IMR-90 (cell line): Measurements from ENCODE around the gene TBC1D22A. TPM values are rescaled to one million over a fixed set of nuclear protein-coding genes. Genes with fewer than 3 reads are reported as not detected.
"Not testable (repeated sequence)": the region's sequence is repeated elsewhere in the genome, so short reads cannot be mapped to it uniquely, and the experiment has no call there.

ENCODE experiments used
- ATAC-seq: fragments of 200-7000 bp; cut with Tn5 transposase; 2 replicates; pipeline ENCODE4 v1.9.1; 2020; ENCODE audit warnings: low read depth, mild to moderate bottlenecking, moderate library complexity
- BruUV-seq: library from RNA; stranded (reverse); fragments of 400-500 nt; replicated peaks from 2 replicates; lab custom pipeline; 2021; lab: Mats Ljungman, UMichigan
- CTCF ChIA-PET: fragments of 300-600 bp; formaldehyde crosslinking; extraction: SDS; loops from one replicate; lab custom pipeline; 2021; ENCODE audit warnings: antibody characterized with exemption; lab: Yijun Ruan, JAX
- POLR2A ChIA-PET: fragments of 300-600 bp; sonication (Branson Sonifier 250); formaldehyde crosslinking; loops from one replicate; lab custom pipeline; 2022; ENCODE audit warnings: antibody characterized with exemption; ENCODE audit not compliant: unreplicated experiment; lab: Charles Lee
- DNase-seq: peaks from one replicate; pipeline ENCODE4 v3.0.0; 2013
- H2AFZ ChIP-seq: replicated peaks from 2 replicates; pipeline ENCODE3; 2013; ENCODE audit warnings: low read length, mild to moderate bottlenecking; ENCODE audit not compliant: poor library complexity
- H2AK5ac ChIP-seq: 2 replicates; pipeline ENCODE4 v1.6.1; 2013; ENCODE audit warnings: low read depth, low read length, inconsistent platforms
- H2AK9ac ChIP-seq: replicated peaks from 2 replicates; pipeline ENCODE3; 2013; ENCODE audit warnings: mild to moderate bottlenecking, low read depth, low read length, moderate library complexity; ENCODE audit not compliant: poor library complexity
- H2BK120ac ChIP-seq: 2 replicates; pipeline ENCODE4 v1.6.1; 2013; ENCODE audit warnings: low read depth, low read length, inconsistent platforms
- H2BK15ac ChIP-seq: 3 replicates; pipeline ENCODE4 v1.6.1; 2013; ENCODE audit warnings: low read depth, low read length, inconsistent platforms
- H2BK20ac ChIP-seq: 2 replicates; pipeline ENCODE4 v1.6.1; 2013; ENCODE audit warnings: low read depth, mild to moderate bottlenecking, inconsistent platforms, low read length, moderate library complexity
- H2BK5ac ChIP-seq: 2 replicates; pipeline ENCODE4 v1.6.1; 2013; ENCODE audit warnings: mild to moderate bottlenecking, low read depth, low read length, inconsistent platforms; ENCODE audit not compliant: poor library complexity, severe bottlenecking
- H3K14ac ChIP-seq: replicated peaks from 2 replicates; pipeline ENCODE4 v1.6.1; 2013; ENCODE audit warnings: low read depth, low read length, inconsistent platforms
- H3K18ac ChIP-seq: 2 replicates; pipeline ENCODE4 v1.6.1; 2013; ENCODE audit warnings: low read depth, low read length, control low read depth
- H3K23ac ChIP-seq: 2 replicates; pipeline ENCODE4 v1.6.1; 2013; ENCODE audit warnings: low read depth, low read length, inconsistent platforms
- H3K27ac ChIP-seq: 2 replicates; pipeline ENCODE4 v1.5.1; 2013; ENCODE audit warnings: mild to moderate bottlenecking, control low read depth, low read length; ENCODE audit not compliant: insufficient read depth
- H3K27me3 ChIP-seq: 2 replicates; pipeline ENCODE4 v1.6.1; 2013; ENCODE audit warnings: low read length; ENCODE audit not compliant: control insufficient read depth, insufficient read depth
- H3K36me3 ChIP-seq: 2 replicates; pipeline ENCODE4 v1.6.1; 2013; ENCODE audit warnings: low read length, mixed read lengths; ENCODE audit not compliant: control insufficient read depth, insufficient read depth
- H3K4ac ChIP-seq: 2 replicates; pipeline ENCODE4 v1.6.1; 2013; ENCODE audit warnings: low read depth, low read length, inconsistent platforms
- H3K4me1 ChIP-seq: 2 replicates; pipeline ENCODE4 v1.6.1; 2013; ENCODE audit warnings: low read length, mixed read lengths; ENCODE audit not compliant: control insufficient read depth, insufficient read depth
- H3K4me2 ChIP-seq: 2 replicates; pipeline ENCODE4 v1.6.1; 2013; ENCODE audit warnings: low read depth, mild to moderate bottlenecking, control low read depth, low read length, moderate library complexity
- H3K4me3 ChIP-seq: 2 replicates; pipeline ENCODE4 v1.5.1; 2013; ENCODE audit warnings: low read depth, mild to moderate bottlenecking, control low read depth, low read length, moderate library complexity; ENCODE audit not compliant: insufficient read depth
- H3K56ac ChIP-seq: 2 replicates; pipeline ENCODE4 v1.6.1; 2013; ENCODE audit warnings: low read length, inconsistent platforms; ENCODE audit not compliant: insufficient read depth; ENCODE audit errors: extremely low read depth
- H3K79me1 ChIP-seq, 2 experiments: 2 replicates each; pipeline ENCODE4 v1.6.1; 2013; ENCODE audit warnings: low read length in 2 of 2, inconsistent platforms in 1 of 2, low read depth in 1 of 2
- H3K9ac ChIP-seq: 2 replicates; pipeline ENCODE4 v1.6.1; 2013; ENCODE audit warnings: low read depth, low read length, control low read depth
- H3K9me1 ChIP-seq: 2 replicates; pipeline ENCODE4 v1.6.1; 2013; ENCODE audit warnings: low read length, inconsistent platforms; ENCODE audit not compliant: insufficient read depth
- H3K9me3 ChIP-seq: 2 replicates; pipeline ENCODE4 v1.6.1; 2013; ENCODE audit warnings: low read length; ENCODE audit not compliant: control insufficient read depth, insufficient read depth
- H4K20me1 ChIP-seq: 2 replicates; pipeline ENCODE4 v1.6.1; 2013; ENCODE audit warnings: low read length, inconsistent platforms; ENCODE audit not compliant: insufficient read depth
- H4K5ac ChIP-seq: 2 replicates; pipeline ENCODE4 v1.6.1; 2013; ENCODE audit warnings: mild to moderate bottlenecking, low read depth, low read length, control low read depth
- H4K8ac ChIP-seq, 2 experiments: 2 replicates each; pipeline ENCODE4 v1.6.1; 2013; ENCODE audit warnings: low read depth in 2 of 2, low read length in 2 of 2, control low read depth in 1 of 2, inconsistent platforms in 1 of 2
- H4K91ac ChIP-seq: 2 replicates; pipeline ENCODE4 v1.6.1; 2013; ENCODE audit warnings: low read depth, low read length, inconsistent platforms; ENCODE audit not compliant: insufficient read depth
- WGBS, 2 experiments: methylation state at CpG; one replicate each; pipeline versions ENCODE4 v1.1.5 to v1.1.7; 2013; ENCODE audit warnings: missing lambda C conversion rate in 2 of 2; ENCODE audit not compliant: insufficient read length in 1 of 2; ENCODE audit errors: extremely low coverage in 2 of 2; 5-methylcytosine and 5-hydroxymethylcytosine counted together
- dilution Hi-C: fragments of 300-500 bp; cut with HindIII; formaldehyde crosslinking; loops from one replicate; pipeline ENCODE4 v1.14.3; 2018; ENCODE audit warnings: low sequenced_read_pairs; ENCODE audit not compliant: unreplicated experiment
- in situ Hi-C: fragments of 300-500 bp; cut with MboI; formaldehyde crosslinking; loops from 3 replicates; pipeline ENCODE4 v1.14.3; 2019; ENCODE audit warnings: low sequenced_read_pairs, inconsistent platforms, mixed read lengths
- intact Hi-C: fragments of 100-400 bp; cut with micrococcal nuclease; formaldehyde crosslinking; loops from 2 replicates; pipeline ENCODE4 v1.10.0; 2022
- polyA plus RNA-seq, 3 experiments: library from polyadenylated mRNA; depleted of rRNA; stranded (reverse); fragments of >200 nt; gene quantifications; 2 replicates each; pipeline ENCODE4 v1.2.3, GENCODE V29; 2012; ENCODE audit warnings: low replicate concordance in 1 of 3
- total RNA-seq: library from RNA; depleted of rRNA; stranded (reverse); fragments of >200 nt; gene quantifications from 2 replicates; pipeline ENCODE4 v1.2.3, GENCODE V29; 2012

Gene TBC1D22A
- total and polyA plus RNA-seq, 2 of the 4 experiments (the other 2 are of a cell fraction) = 9.0 to 16.7 TPM

- H2BK5ac ChIP-seq, H3K4me3 ChIP-seq, H2BK15ac ChIP-seq, H4K5ac ChIP-seq, in situ Hi-C loops, BruUV-seq, H3K4me2 ChIP-seq, H3K56ac ChIP-seq, H4K8ac ChIP-seq, H3K9me3 ChIP-seq, H2AK9ac ChIP-seq, H3K36me3 ChIP-seq, H4K20me1 ChIP-seq, dilution Hi-C loops, H2AK5ac ChIP-seq, ATAC-seq, H2AFZ ChIP-seq, H3K9me1 ChIP-seq, H3K9ac ChIP-seq, POLR2A ChIA-PET, H2BK20ac ChIP-seq, CTCF ChIA-PET, DNase-seq, H3K27ac ChIP-seq, intact Hi-C loops, H3K4ac ChIP-seq, H3K14ac ChIP-seq, H3K18ac ChIP-seq, H3K23ac ChIP-seq, H4K91ac ChIP-seq, H3K79me1 ChIP-seq, H3K27me3 ChIP-seq, H3K4me1 ChIP-seq, H2BK120ac ChIP-seq: not testable (repeated sequence)
- WGBS, 2 experiments = 100% methylated on average over 2 of the region's 6 CpGs; no CpG with 5 or more reads in 1 of the 2 experiments
Measured at GRCh38 chr22:47167921-47168320, 405.5 kb downstream of the TBC1D22A start.
